ENCODE results near the gene NUP210.

The NUP210 gene

DNA sequence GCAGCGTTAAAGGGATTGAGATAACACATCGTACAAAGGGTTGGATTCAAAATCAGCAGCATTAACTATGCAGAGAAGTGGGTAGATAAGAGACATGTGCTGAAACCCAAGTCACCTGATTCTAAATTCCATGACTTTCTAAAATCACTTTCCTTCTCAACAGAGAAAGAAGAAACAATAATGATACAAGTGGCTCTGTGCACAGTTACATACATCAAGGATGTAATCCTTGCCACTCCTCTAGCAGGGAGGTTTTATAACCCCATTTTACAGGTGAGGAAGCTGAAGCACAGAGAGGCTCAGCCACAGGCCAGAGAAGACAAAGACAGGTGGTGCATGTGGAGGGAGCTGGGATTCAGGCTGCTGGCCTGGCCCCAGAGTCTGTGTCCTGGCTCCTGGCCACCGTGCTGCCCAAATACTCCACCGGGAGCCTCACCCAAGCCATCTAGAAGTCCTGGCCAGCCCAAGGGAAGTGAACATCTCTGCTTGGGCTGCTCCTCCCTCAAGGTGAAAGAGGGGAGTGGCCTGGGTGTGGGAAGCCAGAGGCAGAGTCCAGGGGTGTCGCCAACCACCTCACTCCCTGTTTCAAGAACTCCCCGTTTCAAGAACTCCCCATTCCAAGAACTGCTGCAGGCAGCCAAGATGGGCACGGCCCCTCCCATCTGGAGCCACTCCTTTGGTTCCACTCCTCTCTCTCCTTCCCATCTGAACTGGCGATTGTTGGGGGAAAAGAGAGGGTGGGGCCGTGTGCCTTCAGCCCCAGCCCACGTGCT is 147.1 kb downstream of the NUP210 start:
- no peak for DNase-seq

DNA sequence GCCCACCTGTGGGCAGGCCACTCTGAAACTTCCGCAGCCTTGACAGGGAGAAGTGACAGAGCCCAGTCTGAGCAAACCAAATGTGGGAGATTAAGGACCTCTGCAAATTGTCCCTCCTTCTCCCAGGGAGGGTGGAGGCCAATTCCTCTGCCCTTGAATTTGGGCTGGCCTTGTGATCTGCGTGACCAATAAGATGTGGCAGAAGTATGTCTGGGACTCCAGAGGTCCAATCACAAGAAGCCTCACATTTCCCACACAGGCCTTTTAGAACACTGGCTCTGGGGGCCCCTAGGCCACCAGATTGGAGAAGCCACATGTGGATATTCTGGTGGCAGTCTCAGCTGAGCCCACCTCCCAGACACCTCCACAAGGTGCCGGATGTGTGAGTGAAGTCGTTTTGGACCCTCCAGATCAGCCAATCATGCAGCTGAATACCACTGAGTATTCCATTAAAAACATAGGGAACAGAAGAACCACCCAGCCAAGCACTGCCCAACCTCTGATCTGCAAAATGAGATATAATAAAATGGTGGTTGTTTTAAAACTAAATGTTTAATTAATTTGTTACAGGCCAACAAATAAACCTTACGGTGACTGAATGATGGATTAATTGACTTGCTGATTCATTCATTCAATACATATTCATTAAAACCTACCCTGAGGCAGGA is 150.3 kb downstream of the NUP210 start:
- DNase-seq: no peak

DNA sequence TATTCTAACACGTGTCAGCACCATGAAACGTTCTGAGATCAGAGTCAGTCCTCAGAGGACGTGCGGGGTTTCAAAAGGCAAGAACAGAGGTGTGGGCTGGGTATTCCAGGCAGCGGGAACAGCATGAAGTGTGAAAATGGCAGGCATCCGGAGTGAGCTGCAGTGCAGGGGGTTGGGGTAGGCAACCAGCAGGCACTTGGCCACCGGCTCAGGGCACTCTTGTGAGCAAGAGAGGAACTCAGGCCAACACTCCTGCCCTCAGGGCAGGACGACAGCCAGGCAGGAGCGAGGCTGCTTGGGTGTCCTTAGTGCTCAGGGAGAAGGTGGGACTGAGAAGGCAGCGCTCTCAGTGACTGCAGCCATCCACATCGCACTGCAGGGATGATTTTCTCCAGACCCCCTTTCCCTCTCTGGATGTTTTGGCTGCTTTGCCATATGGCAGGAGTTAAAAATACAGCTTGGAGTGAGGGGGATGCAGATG is 151.1 kb downstream of the NUP210 start:
- no peak for DNase-seq

- DNase-seq: no peak
Measured at GRCh38 chr3:13268120-13268519, 152.0 kb downstream of the NUP210 start.

GRCh38 chr3:13266651-13267362 is 153.3 kb downstream of the NUP210 start:
- no peak for DNase-seq

Measured in effector CD4-positive, alpha-beta T cell (primary cell).